CD1c-positive myeloid dendritic cell (primary cell): ENCODE measurements around the gene CHAF1A.

Source experiments
- DNase-seq: peaks from one replicate; pipeline ENCODE4 v3.0.0-alpha.2; 2016; ENCODE audit errors: extremely low spot score

The CHAF1A gene

GRCh38 chr19:4441994-4442818, 39.8 kb downstream of the CHAF1A start:
- DNase-seq = no peak

GRCh38 chr19:4442819-4443146, 40.3 kb downstream of the CHAF1A start:
- DNase-seq = no peak

- no peak for DNase-seq
These were observed 40.7 kb downstream of the CHAF1A start for GRCh38 chr19:4443188-4443587.

GRCh38 chr19:4443966-4444764, 41.7 kb downstream of the CHAF1A start:
- no peak for DNase-seq

GRCh38 chr19:4444765-4445741, 42.6 kb downstream of the CHAF1A start:
- DNase-seq = no peak

GRCh38 chr19:4445963-4446703, 43.7 kb downstream of the CHAF1A start:
- DNase-seq = no peak

- DNase-seq = no peak
These were observed 44.3 kb downstream of the CHAF1A start for GRCh38 chr19:4446704-4447200.

- no peak for DNase-seq
These were observed 45.1 kb downstream of the CHAF1A start for GRCh38 chr19:4447327-4448146.

- DNase-seq = no peak
These were observed 45.9 kb downstream of the CHAF1A start for GRCh38 chr19:4448147-4448985.

GRCh38 chr19:4449022-4449638, 46.7 kb downstream of the CHAF1A start:
- no peak for DNase-seq

- no peak for DNase-seq
These were observed 47.2 kb downstream of the CHAF1A start for GRCh38 chr19:4449639-4450028.

GRCh38 chr19:4452230-4452990, 50.0 kb downstream of the CHAF1A start:
- DNase-seq = peak; percentile 68

GRCh38 chr19:4453232-4454179, 51.1 kb downstream of the CHAF1A start:
- no peak for DNase-seq

- no peak for DNase-seq
These were observed 52.6 kb downstream of the CHAF1A start for GRCh38 chr19:4454747-4455718.

- DNase-seq = no peak
These were observed 53.5 kb downstream of the CHAF1A start for GRCh38 chr19:4455719-4456475.
